ENCODE data around the gene C2orf68. TPM values are rescaled to one million over a fixed set of nuclear protein-coding genes. Genes with fewer than 3 reads are reported as not detected.
"Not testable (repeated sequence)": the region's sequence is repeated elsewhere in the genome, so short reads cannot be mapped to it uniquely, and the experiment has no call there.

Gene C2orf68
- total and polyA plus RNA-seq, 12 donors = 14.2 to 47.0 (median 33.7) TPM

- Histone ChIP-seq H3K9me3 (no peaks in the 10 kb centered on the region), H3K4me3 (no peak overlapping the region), H3K36me3 (peaks cover 0 to 4% (median 0%) of the 10 kb centered on the region in 9 donors), H3K27ac (peak overlapping the region in 1 of 10 donors; percentile 69), H3K27me3 (no peaks in the 10 kb centered on the region), H3K4me1 (peaks cover 0 to 36% (median 22%) of the 10 kb centered on the region in 9 donors)
- DNase-seq (no peak), ATAC-seq (no peak)
- 85 to 93% methylated on average over 5 of the region's 5 CpGs for WGBS, 2 donors
- intact Hi-C loops (cut with DNase I) = loop anchor here in 7 of 10 donors (5.0 to 10.0 kb wide), 4 partner anchors 33 to 51 kb away; partner anchors contain the start of genes TMEM150A (in 4 of the 7), C2orf68 (in 2 of the 7), RNF181 (in 2 of the 7) and USP39 (in 1 of the 7)
- no peak for TF ChIP-seq CTCF (IDR thresholded peaks at IDR 0.05)
Measured at GRCh38 chr2:85564144-85564563, 47.7 kb downstream of the C2orf68 start.

- DNase-seq (peak; percentile 96 to 97), ATAC-seq (peak; percentile 94 to 98 (median 96))
- Histone ChIP-seq H3K4me3 (peak within 1 kb of the TSS; percentile 79 to 91 (median 85)), H3K27me3 (no peaks in the 10 kb centered on the region), H3K27ac (peak within 1 kb of the TSS; percentile 60 to 97 (median 91)), H3K9me3 (no peaks in the 10 kb centered on the region), H3K4me1 (peaks cover 0 to 36% (median 27%) of the 10 kb centered on the region in 9 donors), H3K36me3 (peaks cover 0 to 29% (median 5%) of the 10 kb centered on the region in 9 donors)
- 3 to 4% methylated on average over 64 of the region's 64 CpGs for WGBS, 2 donors
- TF ChIP-seq CTCF (IDR thresholded peaks at IDR 0.05) = peak in 4 of 9 donors; percentile 14 to 47 (median 34)
- intact Hi-C loops (cut with DNase I) = loop anchor here in 8 of 10 donors (2.0 to 10.0 kb wide), 6 partner anchors 36 to 55 kb away; partner anchors contain the start of genes TMEM150A (in 5 of the 8), C2orf68 (in 2 of the 8), RNF181 (in 2 of the 8) and USP39 (in 2 of the 8)
Measured at GRCh38 chr2:85561280-85562212, 50.3 kb downstream of the C2orf68 start, which contains the start of gene GGCX. TSS of gene GGCX (minus strand) at chr2:85561493. CDS start at chr2:85561428, 65 bp downstream.

GRCh38 chr2:85560812-85561279, 51.0 kb downstream of the C2orf68 start:
- Histone ChIP-seq H3K27ac (peak overlapping the region; percentile 60 to 97 (median 91)), H3K27me3 (no peaks in the 10 kb centered on the region), H3K4me3 (peak overlapping the region; percentile 79 to 91 (median 85)), H3K36me3 (peaks cover 0 to 36% (median 5%) of the 10 kb centered on the region in 9 donors), H3K9me3 (no peaks in the 10 kb centered on the region), H3K4me1 (peaks cover 0 to 36% (median 27%) of the 10 kb centered on the region in 9 donors)
- no peak for TF ChIP-seq CTCF (IDR thresholded peaks at IDR 0.05)
- WGBS, 2 donors = 4% methylated on average over 14 of the region's 14 CpGs
- ATAC-seq (peak in 5 of 8 donors; percentile 1 to 31 (median 28)), DNase-seq (no peak)
- intact Hi-C loops (cut with DNase I) = loop anchor here in 8 of 10 donors (2.0 to 10.0 kb wide), 6 partner anchors 36 to 56 kb away; partner anchors contain the start of genes TMEM150A (in 5 of the 8), C2orf68 (in 2 of the 8), RNF181 (in 2 of the 8) and USP39 (in 2 of the 8)

GRCh38 chr2:85560403-85560726, 51.5 kb downstream of the C2orf68 start:
- not testable (repeated sequence) for H3K9me3 ChIP-seq, ATAC-seq, H3K27me3 ChIP-seq, DNase-seq
- intact Hi-C loops (cut with DNase I) = loop anchor here in 8 of 10 donors (2.0 to 10.0 kb wide), 6 partner anchors 37 to 56 kb away; partner anchors contain the start of genes TMEM150A (in 5 of the 8), C2orf68 (in 2 of the 8), RNF181 (in 2 of the 8) and USP39 (in 2 of the 8)
- Histone ChIP-seq H3K36me3 (peaks cover 0 to 40% (median 6%) of the 10 kb centered on the region in 9 donors), H3K4me1 (peaks cover 0 to 36% (median 27%) of the 10 kb centered on the region in 9 donors), H3K27ac (peak overlapping the region in 4 of 10 donors; percentile 89 to 97 (median 94)), H3K4me3 (peak overlapping the region in 9 of 10 donors; percentile 79 to 91 (median 86))
- WGBS, 2 donors = 85 to 86% methylated on average over 12 of the region's 12 CpGs
